Measurements from ENCODE around the gene MAPK9.

Gene MAPK9

GRCh38 chr5:180339583-180340183 is 47.8 kb upstream of the MAPK9 start:
- H2AFZ ChIP-seq (ENCODE audit: low read length) = no peak overlapping the region
- no peaks in the 10 kb centered on the region for H3K36me3 ChIP-seq (ENCODE audit: insufficient read depth, low read length)
- H3K27me3 ChIP-seq (ENCODE audit: insufficient read depth, low read length, poor library complexity, severe bottlenecking) = no peaks in the 10 kb centered on the region
- H3K4me3 ChIP-seq (ENCODE audit: low read length, poor library complexity, severe bottlenecking) = no peak overlapping the region
- H3K4me1 ChIP-seq (ENCODE audit: insufficient read depth, low read length, poor library complexity, severe bottlenecking) = no peaks in the 10 kb centered on the region
- TF ChIP-seq CTCF (conservative IDR thresholded peaks at IDR 0.05; ENCODE audit: low read length) (no peak), EZH2phosphoT487 (IDR thresholded peaks at IDR 0.05; ENCODE audit: borderline replicate concordance) (no peak)
- no peak overlapping the region for H3K4me2 ChIP-seq (ENCODE audit: low read depth, low read length, poor library complexity, severe bottlenecking)
- no peak overlapping the region for H3K9ac ChIP-seq (ENCODE audit: low read depth, low read length, poor library complexity, severe bottlenecking)
- no peaks in the 10 kb centered on the region for H3K9me2 ChIP-seq (replicated peaks; ENCODE audit: low read depth, low read length)
- no peaks in the 10 kb centered on the region for H3F3A ChIP-seq (ENCODE audit: low read depth)
- no peaks in the 10 kb centered on the region for H3K9me3 ChIP-seq (ENCODE audit: insufficient read depth, low read depth, low read length)
- no peaks in the 10 kb centered on the region for H3K79me2 ChIP-seq (ENCODE audit: insufficient read depth, low read length)
- no peaks in the 10 kb centered on the region for H4K20me1 ChIP-seq (ENCODE audit: insufficient read depth, low read length, poor library complexity, severe bottlenecking)

GRCh38 chr5:180338001-180338707 is 46.3 kb upstream of the MAPK9 start:
- Histone ChIP-seq H3K9me2 (replicated peaks; ENCODE audit: low read depth, low read length) (no peaks in the 10 kb centered on the region), H3K4me2 (ENCODE audit: low read depth, low read length, poor library complexity, severe bottlenecking) (no peak overlapping the region), H3K36me3 (ENCODE audit: insufficient read depth, low read length) (no peaks in the 10 kb centered on the region), H3K4me3 (ENCODE audit: low read length, poor library complexity, severe bottlenecking) (no peak overlapping the region), H3K9ac (ENCODE audit: low read depth, low read length, poor library complexity, severe bottlenecking) (no peak overlapping the region), H3F3A (ENCODE audit: low read depth) (no peaks in the 10 kb centered on the region), H3K79me2 (ENCODE audit: insufficient read depth, low read length) (no peaks in the 10 kb centered on the region), H3K9me3 (ENCODE audit: insufficient read depth, low read depth, low read length) (no peaks in the 10 kb centered on the region), H3K4me1 (ENCODE audit: insufficient read depth, low read length, poor library complexity, severe bottlenecking) (no peaks in the 10 kb centered on the region), H4K20me1 (ENCODE audit: insufficient read depth, low read length, poor library complexity, severe bottlenecking) (no peaks in the 10 kb centered on the region), H3K27me3 (ENCODE audit: insufficient read depth, low read length, poor library complexity, severe bottlenecking) (no peaks in the 10 kb centered on the region), H2AFZ (ENCODE audit: low read length) (no peak overlapping the region)
- TF ChIP-seq CTCF (conservative IDR thresholded peaks at IDR 0.05; ENCODE audit: low read length) (no peak), EZH2phosphoT487 (IDR thresholded peaks at IDR 0.05; ENCODE audit: borderline replicate concordance) (no peak)

GRCh38 chr5:180336234-180337020 is 44.5 kb upstream of the MAPK9 start:
- no peak overlapping the region for H2AFZ ChIP-seq (ENCODE audit: low read length)
- H3K9ac ChIP-seq (ENCODE audit: low read depth, low read length, poor library complexity, severe bottlenecking) = no peak overlapping the region
- no peaks in the 10 kb centered on the region for H3K9me3 ChIP-seq (ENCODE audit: insufficient read depth, low read depth, low read length)
- no peak overlapping the region for H3K4me2 ChIP-seq (ENCODE audit: low read depth, low read length, poor library complexity, severe bottlenecking)
- TF ChIP-seq CTCF (conservative IDR thresholded peaks at IDR 0.05; ENCODE audit: low read length) (no peak), EZH2phosphoT487 (IDR thresholded peaks at IDR 0.05; ENCODE audit: borderline replicate concordance) (no peak)
- H3F3A ChIP-seq (ENCODE audit: low read depth) = no peaks in the 10 kb centered on the region
- no peaks in the 10 kb centered on the region for H3K79me2 ChIP-seq (ENCODE audit: insufficient read depth, low read length)
- no peaks in the 10 kb centered on the region for H3K9me2 ChIP-seq (replicated peaks; ENCODE audit: low read depth, low read length)
- H3K36me3 ChIP-seq (ENCODE audit: insufficient read depth, low read length) = no peaks in the 10 kb centered on the region
- H3K27me3 ChIP-seq (ENCODE audit: insufficient read depth, low read length, poor library complexity, severe bottlenecking) = no peaks in the 10 kb centered on the region
- no peaks in the 10 kb centered on the region for H3K4me1 ChIP-seq (ENCODE audit: insufficient read depth, low read length, poor library complexity, severe bottlenecking)
- H3K4me3 ChIP-seq (ENCODE audit: low read length, poor library complexity, severe bottlenecking) = no peak overlapping the region
- no peaks in the 10 kb centered on the region for H4K20me1 ChIP-seq (ENCODE audit: insufficient read depth, low read length, poor library complexity, severe bottlenecking)

All from Loucy (cell line).